Measurements from ENCODE around the gene IPO9.

Gene IPO9

GRCh38 chr1:201828820-201829774, at the start of gene IPO9:
TSS of gene IPO9 (plus strand) at chr1:201829157. CDS start at chr1:201829210, 53 bp downstream.
- Histone ChIP-seq H3K27ac (ENCODE audit: low read depth, low read length) (peak within 1 kb of the TSS; percentile 74), H3K4me3 (ENCODE audit: low read depth in 1 of 2, low read length in 2 of 2) (peak within 1 kb of the TSS; percentile 86 to 100), H3K9ac (ENCODE audit: low read depth in 1 of 2, low read length in 2 of 2) (peak within 1 kb of the TSS; percentile 74 to 99), H3K4me1 (ENCODE audit: control insufficient read depth in 1 of 2, insufficient read depth in 2 of 2, low read length in 2 of 2) (peaks cover 19% of the 10 kb centered on the region in 2 donors), H3K9me3 (ENCODE audit: control insufficient read depth in 1 of 2, low read length in 2 of 2) (no peaks in the 10 kb centered on the region), H3K36me3 (ENCODE audit: control insufficient read depth in 1 of 2, insufficient read depth in 2 of 2, low read length in 2 of 2) (no peaks in the 10 kb centered on the region), H3K27me3 (ENCODE audit: control insufficient read depth in 1 of 2, insufficient read depth in 2 of 2, low read length in 2 of 2) (no peaks in the 10 kb centered on the region)

DNA sequence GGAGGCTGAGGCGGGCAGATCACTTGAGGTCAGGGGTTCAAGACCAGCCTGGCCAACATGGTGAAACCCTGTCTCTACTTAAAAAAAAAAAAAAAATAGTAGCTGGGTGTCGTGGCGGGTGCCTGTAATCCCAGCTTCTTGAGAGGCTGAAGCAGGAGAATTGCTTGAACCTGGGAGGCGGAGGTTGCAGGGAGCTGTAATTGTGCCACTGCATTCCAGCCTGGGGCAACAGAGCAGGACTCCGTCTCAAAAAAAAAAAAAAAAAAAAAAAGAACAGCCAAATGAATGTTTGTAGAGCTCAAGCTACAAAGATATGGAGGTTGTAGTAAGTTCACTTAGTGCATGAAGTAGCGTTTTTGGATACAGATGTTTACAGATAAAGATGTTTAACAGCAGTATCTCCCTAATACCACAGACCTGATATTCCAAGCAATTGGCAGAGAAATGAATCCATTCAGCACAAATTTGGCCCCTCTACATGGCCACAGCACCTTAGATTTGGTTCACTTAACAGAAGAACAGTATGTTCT, 49.5 kb upstream of the IPO9 start:
- Histone ChIP-seq H3K27ac (ENCODE audit: low read depth, low read length) (no peak overlapping the region), H3K27me3 (ENCODE audit: control insufficient read depth in 1 of 2, insufficient read depth in 2 of 2, low read length in 2 of 2) (no peaks in the 10 kb centered on the region), H3K4me3 (ENCODE audit: low read depth in 1 of 2, low read length in 2 of 2) (no peak overlapping the region), H3K9ac (ENCODE audit: low read depth in 1 of 2, low read length in 2 of 2) (no peak overlapping the region), H3K9me3 (ENCODE audit: control insufficient read depth in 1 of 2, low read length in 2 of 2) (no peaks in the 10 kb centered on the region), H3K4me1 (ENCODE audit: control insufficient read depth in 1 of 2, insufficient read depth in 2 of 2, low read length in 2 of 2) (no peaks in the 10 kb centered on the region), H3K36me3 (ENCODE audit: control insufficient read depth in 1 of 2, insufficient read depth in 2 of 2, low read length in 2 of 2) (peaks cover 11 to 28% of the 10 kb centered on the region in 2 donors)

- Histone ChIP-seq H3K9ac (ENCODE audit: low read depth in 1 of 2, low read length in 2 of 2) (no peak overlapping the region), H3K4me3 (ENCODE audit: low read depth in 1 of 2, low read length in 2 of 2) (no peak overlapping the region), H3K4me1 (ENCODE audit: control insufficient read depth in 1 of 2, insufficient read depth in 2 of 2, low read length in 2 of 2) (no peaks in the 10 kb centered on the region), H3K9me3 (ENCODE audit: control insufficient read depth in 1 of 2, low read length in 2 of 2) (no peaks in the 10 kb centered on the region), H3K36me3 (ENCODE audit: control insufficient read depth in 1 of 2, insufficient read depth in 2 of 2, low read length in 2 of 2) (peaks cover 11 to 28% of the 10 kb centered on the region in 2 donors), H3K27ac (ENCODE audit: low read depth, low read length) (no peak overlapping the region), H3K27me3 (ENCODE audit: control insufficient read depth in 1 of 2, insufficient read depth in 2 of 2, low read length in 2 of 2) (no peaks in the 10 kb centered on the region)
Measured at GRCh38 chr1:201780952-201781351, 48.0 kb upstream of the IPO9 start.

- no peak overlapping the region for H3K27ac ChIP-seq (ENCODE audit: low read depth, low read length)
- no peak overlapping the region for H3K9ac ChIP-seq (ENCODE audit: low read depth in 1 of 2, low read length in 2 of 2)
- no peaks in the 10 kb centered on the region for H3K9me3 ChIP-seq (ENCODE audit: control insufficient read depth in 1 of 2, low read length in 2 of 2)
- H3K4me1 ChIP-seq (ENCODE audit: control insufficient read depth in 1 of 2, insufficient read depth in 2 of 2, low read length in 2 of 2): no peaks in the 10 kb centered on the region
- H3K4me3 ChIP-seq (ENCODE audit: low read depth in 1 of 2, low read length in 2 of 2): no peak overlapping the region
- H3K36me3 ChIP-seq (ENCODE audit: control insufficient read depth in 1 of 2, insufficient read depth in 2 of 2, low read length in 2 of 2): peaks cover 11 to 32% of the 10 kb centered on the region in 2 donors
- no peaks in the 10 kb centered on the region for H3K27me3 ChIP-seq (ENCODE audit: control insufficient read depth in 1 of 2, insufficient read depth in 2 of 2, low read length in 2 of 2)
Measured at GRCh38 chr1:201781437-201781836, 47.5 kb upstream of the IPO9 start.

- Histone ChIP-seq H3K4me3 (ENCODE audit: low read depth in 1 of 2, low read length in 2 of 2) (no peak overlapping the region), H3K27ac (ENCODE audit: low read depth, low read length) (no peak overlapping the region), H3K27me3 (ENCODE audit: control insufficient read depth in 1 of 2, insufficient read depth in 2 of 2, low read length in 2 of 2) (no peaks in the 10 kb centered on the region), H3K9ac (ENCODE audit: low read depth in 1 of 2, low read length in 2 of 2) (no peak overlapping the region), H3K4me1 (ENCODE audit: control insufficient read depth in 1 of 2, insufficient read depth in 2 of 2, low read length in 2 of 2) (no peaks in the 10 kb centered on the region), H3K36me3 (ENCODE audit: control insufficient read depth in 1 of 2, insufficient read depth in 2 of 2, low read length in 2 of 2) (peaks cover 11 to 40% of the 10 kb centered on the region in 2 donors), H3K9me3 (ENCODE audit: control insufficient read depth in 1 of 2, low read length in 2 of 2) (no peaks in the 10 kb centered on the region)
Measured at GRCh38 chr1:201782353-201782752, 46.6 kb upstream of the IPO9 start.

DNA sequence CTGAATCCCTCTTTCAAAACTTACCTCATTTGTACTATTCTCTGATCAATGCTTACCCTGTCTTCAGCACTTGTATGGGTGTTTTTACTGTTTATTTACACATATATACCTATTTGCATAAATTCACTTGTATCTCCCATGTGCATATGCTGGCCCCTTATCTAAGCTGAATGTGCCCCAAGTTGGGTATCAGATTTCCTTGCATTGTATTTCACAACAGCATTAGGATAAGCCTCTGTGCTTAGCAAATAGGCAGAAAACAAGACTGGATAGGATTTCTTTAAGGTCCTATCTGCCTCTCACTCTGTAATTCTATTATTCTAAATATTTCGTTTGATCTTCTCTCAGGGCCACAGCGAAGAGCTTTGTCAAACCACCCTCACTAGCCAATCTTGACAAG, 45.9 kb upstream of the IPO9 start:
- Histone ChIP-seq H3K9me3 (ENCODE audit: control insufficient read depth in 1 of 2, low read length in 2 of 2) (no peaks in the 10 kb centered on the region), H3K27ac (ENCODE audit: low read depth, low read length) (no peak overlapping the region), H3K9ac (ENCODE audit: low read depth in 1 of 2, low read length in 2 of 2) (no peak overlapping the region), H3K27me3 (ENCODE audit: control insufficient read depth in 1 of 2, insufficient read depth in 2 of 2, low read length in 2 of 2) (no peaks in the 10 kb centered on the region), H3K4me3 (ENCODE audit: low read depth in 1 of 2, low read length in 2 of 2) (no peak overlapping the region), H3K4me1 (ENCODE audit: control insufficient read depth in 1 of 2, insufficient read depth in 2 of 2, low read length in 2 of 2) (no peaks in the 10 kb centered on the region), H3K36me3 (ENCODE audit: control insufficient read depth in 1 of 2, insufficient read depth in 2 of 2, low read length in 2 of 2) (peaks cover 11 to 46% of the 10 kb centered on the region in 2 donors)

DNA sequence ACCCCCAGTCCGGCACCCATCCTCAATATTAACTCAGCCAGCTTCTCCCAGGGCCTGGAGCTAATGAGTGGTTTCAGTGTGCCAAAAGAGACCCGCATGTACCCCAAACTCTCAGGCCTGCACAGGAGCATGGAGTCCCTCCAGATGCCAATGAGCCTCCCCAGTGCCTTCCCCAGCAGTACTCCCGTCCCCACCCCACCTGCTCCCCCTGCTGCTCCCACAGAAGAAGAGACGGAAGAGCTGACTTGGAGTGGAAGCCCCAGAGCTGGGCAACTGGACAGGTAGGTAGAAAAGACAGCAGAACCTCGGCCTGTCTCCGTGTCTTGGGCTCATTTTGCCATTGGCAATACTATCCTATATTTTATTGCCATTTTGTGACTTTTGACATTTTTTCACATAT, 45.4 kb upstream of the IPO9 start:
- Histone ChIP-seq H3K4me3 (ENCODE audit: low read depth in 1 of 2, low read length in 2 of 2) (no peak overlapping the region), H3K9me3 (ENCODE audit: control insufficient read depth in 1 of 2, low read length in 2 of 2) (no peaks in the 10 kb centered on the region), H3K27ac (ENCODE audit: low read depth, low read length) (no peak overlapping the region), H3K27me3 (ENCODE audit: control insufficient read depth in 1 of 2, insufficient read depth in 2 of 2, low read length in 2 of 2) (no peaks in the 10 kb centered on the region), H3K36me3 (ENCODE audit: control insufficient read depth in 1 of 2, insufficient read depth in 2 of 2, low read length in 2 of 2) (peaks cover 11 to 52% of the 10 kb centered on the region in 2 donors), H3K4me1 (ENCODE audit: control insufficient read depth in 1 of 2, insufficient read depth in 2 of 2, low read length in 2 of 2) (no peaks in the 10 kb centered on the region), H3K9ac (ENCODE audit: low read depth in 1 of 2, low read length in 2 of 2) (no peak overlapping the region)

- Histone ChIP-seq H3K4me3 (ENCODE audit: low read depth in 1 of 2, low read length in 2 of 2) (no peak overlapping the region), H3K4me1 (ENCODE audit: control insufficient read depth in 1 of 2, insufficient read depth in 2 of 2, low read length in 2 of 2) (no peaks in the 10 kb centered on the region), H3K27me3 (ENCODE audit: control insufficient read depth in 1 of 2, insufficient read depth in 2 of 2, low read length in 2 of 2) (no peaks in the 10 kb centered on the region), H3K27ac (ENCODE audit: low read depth, low read length) (no peak overlapping the region), H3K9me3 (ENCODE audit: control insufficient read depth in 1 of 2, low read length in 2 of 2) (no peaks in the 10 kb centered on the region), H3K9ac (ENCODE audit: low read depth in 1 of 2, low read length in 2 of 2) (no peak overlapping the region), H3K36me3 (ENCODE audit: control insufficient read depth in 1 of 2, insufficient read depth in 2 of 2, low read length in 2 of 2) (peaks cover 11 to 54% of the 10 kb centered on the region in 2 donors)
Measured at GRCh38 chr1:201785291-201785690, 43.7 kb upstream of the IPO9 start.

- H3K4me3 ChIP-seq (ENCODE audit: low read depth in 1 of 2, low read length in 2 of 2): no peak overlapping the region
- no peaks in the 10 kb centered on the region for H3K27me3 ChIP-seq (ENCODE audit: control insufficient read depth in 1 of 2, insufficient read depth in 2 of 2, low read length in 2 of 2)
- no peaks in the 10 kb centered on the region for H3K9me3 ChIP-seq (ENCODE audit: control insufficient read depth in 1 of 2, low read length in 2 of 2)
- H3K36me3 ChIP-seq (ENCODE audit: control insufficient read depth in 1 of 2, insufficient read depth in 2 of 2, low read length in 2 of 2): peaks cover 9 to 46% of the 10 kb centered on the region in 2 donors
- H3K27ac ChIP-seq (ENCODE audit: low read depth, low read length): no peak overlapping the region
- H3K4me1 ChIP-seq (ENCODE audit: control insufficient read depth in 1 of 2, insufficient read depth in 2 of 2, low read length in 2 of 2): peaks cover 7 to 9% of the 10 kb centered on the region in 2 donors
- H3K9ac ChIP-seq (ENCODE audit: low read depth in 1 of 2, low read length in 2 of 2): no peak overlapping the region
Measured at GRCh38 chr1:201786824-201787223, 42.1 kb upstream of the IPO9 start.

GRCh38 chr1:201788296-201788695, 40.7 kb upstream of the IPO9 start:
- H3K4me1 ChIP-seq (ENCODE audit: control insufficient read depth in 1 of 2, insufficient read depth in 2 of 2, low read length in 2 of 2): peaks cover 16 to 20% of the 10 kb centered on the region in 2 donors
- H3K36me3 ChIP-seq (ENCODE audit: control insufficient read depth in 1 of 2, insufficient read depth in 2 of 2, low read length in 2 of 2): peaks cover 0 to 31% of the 10 kb centered on the region in 2 donors
- H3K4me3 ChIP-seq (ENCODE audit: low read depth in 1 of 2, low read length in 2 of 2): no peak overlapping the region
- H3K9ac ChIP-seq (ENCODE audit: low read depth in 1 of 2, low read length in 2 of 2): no peak overlapping the region
- H3K27me3 ChIP-seq (ENCODE audit: control insufficient read depth in 1 of 2, insufficient read depth in 2 of 2, low read length in 2 of 2): no peaks in the 10 kb centered on the region
- H3K9me3 ChIP-seq (ENCODE audit: control insufficient read depth in 1 of 2, low read length in 2 of 2): no peaks in the 10 kb centered on the region
- H3K27ac ChIP-seq (ENCODE audit: low read depth, low read length): no peak overlapping the region
